ENCODE measurements around the gene LRRC8B.

The LRRC8B gene

GRCh38 chr1:89483757-89484077, 40.9 kb upstream of the LRRC8B start:
- TF ChIP-seq PATZ1 (CRISPR knock-in tag; IDR thresholded peaks at IDR 0.05; ENCODE audit: borderline replicate concordance) (no peak), POU6F1 (CRISPR knock-in tag; IDR thresholded peaks at IDR 0.05; ENCODE audit: borderline replicate concordance, low read depth) (no peak), CREB5 (CRISPR knock-in tag; IDR thresholded peaks at IDR 0.05; ENCODE audit: low read depth) (no peak), SNAI2 (CRISPR knock-in tag; IDR thresholded peaks at IDR 0.05) (no peak), ZNF8 (CRISPR knock-in tag; IDR thresholded peaks at IDR 0.05) (no peak), ESRRG (CRISPR knock-in tag; IDR thresholded peaks at IDR 0.05) (no peak), CSDC2 (CRISPR knock-in tag; IDR thresholded peaks at IDR 0.05) (no peak), TCF4 (CRISPR knock-in tag; IDR thresholded peaks at IDR 0.05; ENCODE audit: borderline replicate concordance) (no peak), RARB (CRISPR knock-in tag; IDR thresholded peaks at IDR 0.05) (no peak), ARNTL (CRISPR knock-in tag; IDR thresholded peaks at IDR 0.05; ENCODE audit: borderline replicate concordance, low read depth) (no peak), ZFP30 (CRISPR knock-in tag; IDR thresholded peaks at IDR 0.05) (no peak), CSRNP3 (CRISPR knock-in tag; IDR thresholded peaks at IDR 0.05) (no peak), ZFP3 (CRISPR knock-in tag; IDR thresholded peaks at IDR 0.05) (no peak), GLIS3 (CRISPR knock-in tag; IDR thresholded peaks at IDR 0.05) (no peak), ZNF70 (CRISPR knock-in tag; IDR thresholded peaks at IDR 0.05) (no peak)
- no peak for ATAC-seq

GRCh38 chr1:89484092-89485038, 40.3 kb upstream of the LRRC8B start:
- no peak for ATAC-seq
- no peak for TF ChIP-seq TOX (CRISPR knock-in tag; IDR thresholded peaks at IDR 0.05; ENCODE audit: borderline replicate concordance)
- no peak for TF ChIP-seq POU6F1 (CRISPR knock-in tag; IDR thresholded peaks at IDR 0.05; ENCODE audit: borderline replicate concordance, low read depth)
- no peak for TF ChIP-seq ZFP30 (CRISPR knock-in tag; IDR thresholded peaks at IDR 0.05)
- TF ChIP-seq PPARA (CRISPR knock-in tag; IDR thresholded peaks at IDR 0.05; ENCODE audit: borderline replicate concordance): no peak
- TF ChIP-seq ZNF70 (CRISPR knock-in tag; IDR thresholded peaks at IDR 0.05): no peak
- no peak for TF ChIP-seq SNAI2 (CRISPR knock-in tag; IDR thresholded peaks at IDR 0.05)
- TF ChIP-seq OSR1 (CRISPR knock-in tag; IDR thresholded peaks at IDR 0.05): no peak
- TF ChIP-seq BACH2 (CRISPR knock-in tag; IDR thresholded peaks at IDR 0.05; ENCODE audit: borderline replicate concordance): no peak
- TF ChIP-seq TCF4 (CRISPR knock-in tag; IDR thresholded peaks at IDR 0.05; ENCODE audit: borderline replicate concordance): no peak
- no peak for TF ChIP-seq GLIS3 (CRISPR knock-in tag; IDR thresholded peaks at IDR 0.05)
- TF ChIP-seq ARNTL (CRISPR knock-in tag; IDR thresholded peaks at IDR 0.05; ENCODE audit: borderline replicate concordance, low read depth): no peak
- TF ChIP-seq PATZ1 (CRISPR knock-in tag; IDR thresholded peaks at IDR 0.05; ENCODE audit: borderline replicate concordance): no peak
- no peak for TF ChIP-seq CSRNP3 (CRISPR knock-in tag; IDR thresholded peaks at IDR 0.05)
- TF ChIP-seq ESRRG (CRISPR knock-in tag; IDR thresholded peaks at IDR 0.05): no peak
- TF ChIP-seq CREB5 (CRISPR knock-in tag; IDR thresholded peaks at IDR 0.05; ENCODE audit: low read depth): no peak
- no peak for TF ChIP-seq ISL1 (CRISPR knock-in tag; IDR thresholded peaks at IDR 0.05)

Data from SK-N-SH treated with all-trans-retinoic acid at 6 μM for 48 hours (cell line).